ENCODE results near the gene KIAA1671. TPM values are rescaled to one million over a fixed set of nuclear protein-coding genes. Genes with fewer than 3 reads are reported as not detected.

Gene KIAA1671
- total and polyA plus RNA-seq, 2 of the 4 experiments (the other 2 are of a cell fraction) = 0.02 TPM; not detected in 1

DNA sequence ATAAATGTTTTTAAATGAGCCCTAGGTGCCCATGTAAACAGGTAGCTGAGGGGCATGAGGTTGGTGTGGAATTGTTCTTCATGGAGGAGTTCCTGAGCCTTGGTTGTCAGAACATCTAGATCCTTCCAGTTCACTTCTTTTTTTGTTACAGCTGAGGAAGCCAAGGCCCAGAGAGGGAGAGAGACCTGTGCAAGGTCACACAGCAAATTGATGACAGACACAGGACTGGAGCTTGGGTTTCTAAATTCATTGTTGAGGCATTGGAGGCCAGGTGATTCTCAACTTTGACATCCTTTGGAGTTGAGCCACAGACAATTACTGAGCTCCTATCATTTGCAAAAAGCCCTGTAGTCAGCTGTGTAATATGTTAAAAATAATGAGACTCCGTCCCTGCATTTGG is 174.0 kb downstream of the KIAA1671 start:
- POLR2A ChIA-PET (ENCODE audit: unreplicated experiment) = no interaction called here
- Histone ChIP-seq H3K18ac (ENCODE audit: low read depth, low read length) (no peak overlapping the region), H3K4me3 (ENCODE audit: insufficient read depth, low read depth, low read length) (no peak overlapping the region), H2BK15ac (ENCODE audit: low read depth, low read length) (no peak overlapping the region), H3K23ac (ENCODE audit: low read depth, low read length) (no peak overlapping the region), H3K27me3 (ENCODE audit: control insufficient read depth, insufficient read depth, low read length) (no peaks in the 10 kb centered on the region), H3K4me2 (ENCODE audit: low read depth, low read length) (no peak overlapping the region), H3K9me1 (ENCODE audit: insufficient read depth, low read length) (no peaks in the 10 kb centered on the region), H3K79me1 (ENCODE audit: low read depth in 1 of 2, low read length in 2 of 2) (no peaks in the 10 kb centered on the region), H3K27ac (ENCODE audit: insufficient read depth, low read length) (no peak overlapping the region), H2BK20ac (ENCODE audit: low read depth, low read length) (no peak overlapping the region), H3K4me1 (ENCODE audit: control insufficient read depth, insufficient read depth, low read length) (no peaks in the 10 kb centered on the region), H4K20me1 (ENCODE audit: insufficient read depth, low read length) (no peaks in the 10 kb centered on the region), H3K36me3 (ENCODE audit: control insufficient read depth, insufficient read depth, low read length) (no peaks in the 10 kb centered on the region), H2BK120ac (ENCODE audit: low read depth, low read length) (no peak overlapping the region), H2BK5ac (ENCODE audit: low read depth, low read length, poor library complexity, severe bottlenecking) (no peak overlapping the region), H3K14ac (replicated peaks; ENCODE audit: low read depth, low read length) (no peak overlapping the region), H3K4ac (ENCODE audit: low read depth, low read length) (no peak overlapping the region), H4K91ac (ENCODE audit: insufficient read depth, low read depth, low read length) (no peak overlapping the region), H3K9ac (ENCODE audit: low read depth, low read length) (no peak overlapping the region), H3K9me3 (ENCODE audit: control insufficient read depth, insufficient read depth, low read length) (no peaks in the 10 kb centered on the region), H4K8ac (ENCODE audit: low read depth in 2 of 2, low read length in 2 of 2) (no peak overlapping the region), H2AK5ac (ENCODE audit: low read depth, low read length) (no peak overlapping the region), H4K5ac (ENCODE audit: low read depth, low read length) (no peak overlapping the region), H2AFZ (replicated peaks; ENCODE audit: low read length, poor library complexity) (no peak overlapping the region), H2AK9ac (replicated peaks; ENCODE audit: low read depth, low read length, poor library complexity) (no peak overlapping the region), H3K56ac (ENCODE audit: extremely low read depth, insufficient read depth, low read length) (no peak overlapping the region)
- in situ Hi-C loops (cut with MboI; ENCODE audit: low sequenced_read_pairs) (no loop called here), intact Hi-C loops (cut with micrococcal nuclease) (no loop called here), dilution Hi-C loops (cut with HindIII; ENCODE audit: low sequenced_read_pairs, unreplicated experiment) (no loop called here)
- no peak for DNase-seq
- WGBS, 2 experiments (ENCODE audit: extremely low coverage in 2 of 2, insufficient read length in 1 of 2) = no CpG with 5 or more reads among the region's 1 CpG
- no peak for ATAC-seq (ENCODE audit: low read depth)
- no TSS peak for BruUV-seq (replicated peaks)
- TF ChIP-seq RFX5 (IDR thresholded peaks at IDR 0.05; ENCODE audit: low read depth, low read length) = no peak
- TF ChIP-seq CHD1 (IDR thresholded peaks at IDR 0.05; ENCODE audit: low read depth, low read length) = no peak
- no peak for TF ChIP-seq MXI1 (IDR thresholded peaks at IDR 0.05; ENCODE audit: borderline replicate concordance, low read depth, low read length)
- TF ChIP-seq NFE2L2 (IDR thresholded peaks at IDR 0.05; ENCODE audit: low read depth, low read length) = no peak
- no peak for TF ChIP-seq MAFK (IDR thresholded peaks at IDR 0.05; ENCODE audit: low read depth, low read length)
- TF ChIP-seq SMC3 (IDR thresholded peaks at IDR 0.05; ENCODE audit: low read depth, low read length) = no peak
- TF ChIP-seq, protein P1, sequence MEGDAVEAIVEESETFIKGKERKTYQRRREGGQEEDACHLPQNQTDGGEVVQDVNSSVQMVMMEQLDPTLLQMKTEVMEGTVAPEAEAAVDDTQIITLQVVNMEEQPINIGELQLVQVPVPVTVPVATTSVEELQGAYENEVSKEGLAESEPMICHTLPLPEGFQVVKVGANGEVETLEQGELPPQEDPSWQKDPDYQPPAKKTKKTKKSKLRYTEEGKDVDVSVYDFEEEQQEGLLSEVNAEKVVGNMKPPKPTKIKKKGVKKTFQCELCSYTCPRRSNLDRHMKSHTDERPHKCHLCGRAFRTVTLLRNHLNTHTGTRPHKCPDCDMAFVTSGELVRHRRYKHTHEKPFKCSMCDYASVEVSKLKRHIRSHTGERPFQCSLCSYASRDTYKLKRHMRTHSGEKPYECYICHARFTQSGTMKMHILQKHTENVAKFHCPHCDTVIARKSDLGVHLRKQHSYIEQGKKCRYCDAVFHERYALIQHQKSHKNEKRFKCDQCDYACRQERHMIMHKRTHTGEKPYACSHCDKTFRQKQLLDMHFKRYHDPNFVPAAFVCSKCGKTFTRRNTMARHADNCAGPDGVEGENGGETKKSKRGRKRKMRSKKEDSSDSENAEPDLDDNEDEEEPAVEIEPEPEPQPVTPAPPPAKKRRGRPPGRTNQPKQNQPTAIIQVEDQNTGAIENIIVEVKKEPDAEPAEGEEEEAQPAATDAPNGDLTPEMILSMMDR (conservative IDR thresholded peaks at IDR 0.05; ENCODE audit: low read depth, low read length) = no peak
- no peak for TF ChIP-seq FOS (IDR thresholded peaks at IDR 0.05; ENCODE audit: low read depth, low read length)
- no peak for TF ChIP-seq RAD21 (IDR thresholded peaks at IDR 0.05; ENCODE audit: low read length)
- TF ChIP-seq CEBPB (IDR thresholded peaks at IDR 0.05; ENCODE audit: low read depth, low read length) = no peak
- no peak for TF ChIP-seq ELK1 (IDR thresholded peaks at IDR 0.05; ENCODE audit: borderline replicate concordance, low read depth, low read length)
- no peak for TF ChIP-seq POLR2A (IDR thresholded peaks at IDR 0.05; ENCODE audit: low read depth, low read length)
- CTCF ChIA-PET = interaction anchor here (0.5 kb wide), 1 partner anchor 144 kb away, joined by 6 read pairs; no protein-coding TSS in a partner anchor
